Prostate gland (tissue), 2 donors: ENCODE data around the gene PDGFRB.

Experiments used
- POLR2A ChIP-seq: fragments of 450-650 bp; IDR thresholded peaks from one replicate; pipeline ENCODE4 v1.6.1; 2016; ENCODE audit warnings: antibody characterized with exemption, mild to moderate bottlenecking
- POLR2AphosphoS5 ChIP-seq: sonication (generic); formaldehyde crosslinking; IDR thresholded peaks from one replicate; pipeline ENCODE4 v1.6.1; 2017; ENCODE audit warnings: antibody characterized with exemption
- TF ChIP-seq, protein P1 (sequence below), 4 experiments: fragments of 200-600 bp in 2 of 4; fragments of 450-650 bp in 2 of 4; sonication (generic) in 2 of 4; IDR thresholded peaks; 1 replicate in 3 of 4; 2 replicates in 1 of 4; pipeline ENCODE4 v1.5.1; 2016 to 2019; ENCODE audit warnings: antibody characterized with exemption in 4 of 4, mild to moderate bottlenecking in 2 of 4, moderate library complexity in 2 of 4

DNA sequence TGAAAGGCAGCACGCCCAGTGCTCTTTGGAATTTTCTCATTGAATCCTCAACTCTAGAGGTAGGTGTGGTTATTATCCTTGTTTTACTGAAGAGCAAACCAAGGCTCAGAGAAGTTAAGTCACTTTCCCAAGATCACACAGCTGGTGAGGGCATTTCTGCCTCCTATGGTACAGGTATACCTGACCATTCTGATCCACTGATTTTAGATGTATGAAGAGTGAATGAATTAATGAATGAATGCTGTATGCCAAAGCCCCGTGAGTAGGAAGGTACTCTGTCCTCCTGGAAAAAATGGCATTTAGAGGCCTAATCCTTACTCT lies 51.1 kb downstream of the PDGFRB start:
- TF ChIP-seq, protein P1, sequence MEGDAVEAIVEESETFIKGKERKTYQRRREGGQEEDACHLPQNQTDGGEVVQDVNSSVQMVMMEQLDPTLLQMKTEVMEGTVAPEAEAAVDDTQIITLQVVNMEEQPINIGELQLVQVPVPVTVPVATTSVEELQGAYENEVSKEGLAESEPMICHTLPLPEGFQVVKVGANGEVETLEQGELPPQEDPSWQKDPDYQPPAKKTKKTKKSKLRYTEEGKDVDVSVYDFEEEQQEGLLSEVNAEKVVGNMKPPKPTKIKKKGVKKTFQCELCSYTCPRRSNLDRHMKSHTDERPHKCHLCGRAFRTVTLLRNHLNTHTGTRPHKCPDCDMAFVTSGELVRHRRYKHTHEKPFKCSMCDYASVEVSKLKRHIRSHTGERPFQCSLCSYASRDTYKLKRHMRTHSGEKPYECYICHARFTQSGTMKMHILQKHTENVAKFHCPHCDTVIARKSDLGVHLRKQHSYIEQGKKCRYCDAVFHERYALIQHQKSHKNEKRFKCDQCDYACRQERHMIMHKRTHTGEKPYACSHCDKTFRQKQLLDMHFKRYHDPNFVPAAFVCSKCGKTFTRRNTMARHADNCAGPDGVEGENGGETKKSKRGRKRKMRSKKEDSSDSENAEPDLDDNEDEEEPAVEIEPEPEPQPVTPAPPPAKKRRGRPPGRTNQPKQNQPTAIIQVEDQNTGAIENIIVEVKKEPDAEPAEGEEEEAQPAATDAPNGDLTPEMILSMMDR (IDR thresholded peaks at IDR 0.05) = no peak
- TF ChIP-seq POLR2AphosphoS5 (no peak), POLR2A (no peak)
